Gastroesophageal sphincter (tissue), 3 donors: ENCODE measurements around the gene ACOD1.

Experiments
- EP300 ChIP-seq: sonication (generic); formaldehyde crosslinking; IDR thresholded peaks from one replicate; pipeline ENCODE4 v1.6.1; 2017; ENCODE audit warnings: antibody characterized with exemption, mild to moderate bottlenecking
- TF ChIP-seq, protein P1 (sequence below), 4 experiments: fragments of 200-600 bp in 2 of 4; fragments of 450-650 bp in 2 of 4; sonication (generic) in 1 of 4; IDR thresholded peaks; one replicate each; pipeline ENCODE4 v1.5.1; 2017 to 2019; ENCODE audit warnings: antibody characterized with exemption in 4 of 4, mild to moderate bottlenecking in 2 of 4, moderate library complexity in 2 of 4

DNA sequence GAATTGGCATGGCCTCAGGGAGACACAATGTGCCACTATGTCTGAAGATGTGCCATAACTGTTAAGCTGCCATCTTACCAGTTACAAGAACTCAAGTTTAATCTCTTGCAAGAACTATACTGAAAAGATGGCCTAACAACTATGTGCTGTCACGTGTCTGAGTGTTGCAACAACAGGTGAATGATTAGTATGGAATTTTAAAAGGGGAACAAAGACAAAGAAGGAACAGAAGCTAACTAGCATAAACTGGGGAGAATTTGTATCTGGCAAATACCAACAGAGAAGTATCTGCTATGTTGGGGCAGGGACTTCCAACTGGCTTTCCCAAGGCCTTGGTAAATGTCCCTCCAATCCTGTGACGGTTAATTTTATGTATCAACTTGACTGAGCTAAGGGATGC lies 11.5 kb upstream of the ACOD1 start:
- TF ChIP-seq, protein P1, sequence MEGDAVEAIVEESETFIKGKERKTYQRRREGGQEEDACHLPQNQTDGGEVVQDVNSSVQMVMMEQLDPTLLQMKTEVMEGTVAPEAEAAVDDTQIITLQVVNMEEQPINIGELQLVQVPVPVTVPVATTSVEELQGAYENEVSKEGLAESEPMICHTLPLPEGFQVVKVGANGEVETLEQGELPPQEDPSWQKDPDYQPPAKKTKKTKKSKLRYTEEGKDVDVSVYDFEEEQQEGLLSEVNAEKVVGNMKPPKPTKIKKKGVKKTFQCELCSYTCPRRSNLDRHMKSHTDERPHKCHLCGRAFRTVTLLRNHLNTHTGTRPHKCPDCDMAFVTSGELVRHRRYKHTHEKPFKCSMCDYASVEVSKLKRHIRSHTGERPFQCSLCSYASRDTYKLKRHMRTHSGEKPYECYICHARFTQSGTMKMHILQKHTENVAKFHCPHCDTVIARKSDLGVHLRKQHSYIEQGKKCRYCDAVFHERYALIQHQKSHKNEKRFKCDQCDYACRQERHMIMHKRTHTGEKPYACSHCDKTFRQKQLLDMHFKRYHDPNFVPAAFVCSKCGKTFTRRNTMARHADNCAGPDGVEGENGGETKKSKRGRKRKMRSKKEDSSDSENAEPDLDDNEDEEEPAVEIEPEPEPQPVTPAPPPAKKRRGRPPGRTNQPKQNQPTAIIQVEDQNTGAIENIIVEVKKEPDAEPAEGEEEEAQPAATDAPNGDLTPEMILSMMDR (IDR thresholded peaks at IDR 0.05): no peak
- TF ChIP-seq EP300: no peak
